HUES64 (cell line): ENCODE results near the gene GGTLC2.
"Not testable (repeated sequence)": the region's sequence is repeated elsewhere in the genome, so short reads cannot be mapped to it uniquely, and the experiment has no call there.

Experiments used
- H3K27ac ChIP-seq: 2 replicates; pipeline ENCODE4 v1.7.0; 2013; ENCODE audit warnings: low read depth, low read length, inconsistent platforms
- H3K27me3 ChIP-seq: 2 replicates; pipeline ENCODE4 v1.6.1; 2013; ENCODE audit warnings: mild to moderate bottlenecking, low read length; ENCODE audit not compliant: insufficient read depth
- H3K36me3 ChIP-seq: 2 replicates; pipeline ENCODE4 v1.6.1; 2013; ENCODE audit warnings: mild to moderate bottlenecking, low read length; ENCODE audit not compliant: insufficient read depth
- H3K4me1 ChIP-seq: 2 replicates; pipeline ENCODE4 v1.6.1; 2013; ENCODE audit warnings: mild to moderate bottlenecking, low read length, moderate library complexity; ENCODE audit not compliant: insufficient read depth
- H3K4me3 ChIP-seq: 2 replicates; pipeline ENCODE4 v1.5.1; 2013; ENCODE audit warnings: mild to moderate bottlenecking, low read length, moderate library complexity
- H3K9ac ChIP-seq: 2 replicates; pipeline ENCODE4 v1.6.1; 2013; ENCODE audit warnings: mild to moderate bottlenecking, low read depth, low read length
- H3K9me3 ChIP-seq: 2 replicates; pipeline ENCODE4 v1.6.1; 2013; ENCODE audit warnings: low read depth, low read length; ENCODE audit not compliant: insufficient read depth
- WGBS: fragments of 150-250, 120-280 bp; methylation state at CpG from one replicate; pipeline ENCODE4 v1.1.7; 2013; ENCODE audit warnings: missing lambda C conversion rate; 5-methylcytosine and 5-hydroxymethylcytosine counted together

Gene GGTLC2

DNA sequence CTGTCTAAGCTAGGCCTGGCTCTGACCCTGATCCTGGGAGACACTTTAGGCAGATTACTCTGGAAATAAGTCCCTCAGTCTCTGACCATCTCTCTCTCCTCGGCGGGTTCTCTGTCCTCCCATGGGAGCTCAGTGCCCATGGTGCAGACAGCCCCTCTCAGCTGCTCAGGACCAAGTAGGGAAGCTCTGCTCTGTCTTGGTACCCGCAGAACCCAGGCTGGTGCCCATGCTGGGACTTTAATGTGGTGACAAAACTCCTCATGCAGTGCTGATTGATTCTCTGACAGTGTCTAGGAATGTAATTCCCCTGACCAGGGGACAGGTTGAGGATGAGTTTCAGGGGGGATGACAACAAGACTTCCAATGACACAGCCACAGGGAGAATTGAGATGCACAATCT lies 30.3 kb upstream of the GGTLC2 start:
- Histone ChIP-seq H3K27me3 (peaks cover 82% of the 10 kb centered on the region), H3K9ac (no peak overlapping the region), H3K4me1 (no peaks in the 10 kb centered on the region), H3K36me3 (no peaks in the 10 kb centered on the region), H3K27ac (no peak overlapping the region), H3K9me3 (no peaks in the 10 kb centered on the region), H3K4me3 (no peak overlapping the region)
- 76% methylated on average over 3 of the region's 3 CpGs for WGBS

- H3K27me3 ChIP-seq, result peaks cover 75% of the 10 kb centered on the region
- no peaks in the 10 kb centered on the region for H3K9me3 ChIP-seq
- H3K4me3 ChIP-seq, result no peak overlapping the region
- no peak overlapping the region for H3K9ac ChIP-seq
- no peaks in the 10 kb centered on the region for H3K4me1 ChIP-seq
- no peak overlapping the region for H3K27ac ChIP-seq
- WGBS, result 79% methylated on average over 5 of the region's 5 CpGs
- no peaks in the 10 kb centered on the region for H3K36me3 ChIP-seq
Observed at GRCh38 chr22:22616636-22617035, 27.8 kb upstream of the GGTLC2 start.

DNA sequence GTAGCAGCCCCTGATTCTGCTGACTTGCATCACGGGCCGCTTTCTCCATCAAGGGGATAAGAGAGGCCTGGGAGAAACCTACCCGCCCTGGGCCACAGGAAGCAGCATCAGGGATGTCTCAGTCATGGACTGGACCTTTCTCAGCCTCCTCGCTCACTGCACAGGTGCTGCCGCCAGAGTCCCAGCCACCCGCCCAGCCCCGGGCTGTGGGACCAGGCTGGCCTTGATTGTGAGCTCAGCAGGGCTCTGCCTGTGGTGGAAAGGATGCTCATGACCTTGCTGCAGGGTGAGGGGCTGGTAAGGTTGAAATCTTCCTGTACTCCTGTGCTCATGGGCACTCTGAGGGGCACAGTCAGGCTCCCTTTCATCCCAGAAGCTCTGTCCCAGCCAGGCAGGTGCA lies 26.0 kb upstream of the GGTLC2 start:
- Histone ChIP-seq H3K27ac (no peak overlapping the region), H3K4me1 (no peaks in the 10 kb centered on the region), H3K36me3 (no peaks in the 10 kb centered on the region), H3K27me3 (peaks cover 57% of the 10 kb centered on the region), H3K9ac (no peak overlapping the region), H3K9me3 (no peaks in the 10 kb centered on the region), H3K4me3 (no peak overlapping the region)
- WGBS, result 93% methylated on average over 7 of the region's 7 CpGs

DNA sequence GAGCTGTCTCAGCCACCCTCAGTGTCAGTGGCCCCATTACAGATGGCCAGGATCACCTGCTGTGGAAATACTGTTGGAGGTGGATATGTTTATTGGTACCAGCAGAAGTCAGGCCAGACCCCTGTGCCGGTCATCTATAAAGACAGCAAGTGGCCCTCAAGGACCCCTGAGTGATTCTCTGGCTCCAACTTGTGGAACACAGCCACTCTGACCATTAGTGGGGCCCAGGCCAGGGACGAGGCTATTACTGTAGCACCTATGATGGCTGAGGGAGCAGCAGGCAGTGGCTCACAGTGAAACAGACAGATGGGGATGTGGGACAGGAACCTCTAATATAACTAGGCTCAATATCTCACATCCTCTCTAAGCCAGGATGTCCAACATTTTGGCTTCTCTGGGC lies 25.5 kb upstream of the GGTLC2 start:
- Histone ChIP-seq H3K9ac (no peak overlapping the region), H3K36me3 (no peaks in the 10 kb centered on the region), H3K4me3 (no peak overlapping the region), H3K27ac (no peak overlapping the region), H3K27me3 (peaks cover 53% of the 10 kb centered on the region), H3K4me1 (no peaks in the 10 kb centered on the region), H3K9me3 (no peaks in the 10 kb centered on the region)
- 94% methylated on average over 2 of the region's 2 CpGs for WGBS

DNA sequence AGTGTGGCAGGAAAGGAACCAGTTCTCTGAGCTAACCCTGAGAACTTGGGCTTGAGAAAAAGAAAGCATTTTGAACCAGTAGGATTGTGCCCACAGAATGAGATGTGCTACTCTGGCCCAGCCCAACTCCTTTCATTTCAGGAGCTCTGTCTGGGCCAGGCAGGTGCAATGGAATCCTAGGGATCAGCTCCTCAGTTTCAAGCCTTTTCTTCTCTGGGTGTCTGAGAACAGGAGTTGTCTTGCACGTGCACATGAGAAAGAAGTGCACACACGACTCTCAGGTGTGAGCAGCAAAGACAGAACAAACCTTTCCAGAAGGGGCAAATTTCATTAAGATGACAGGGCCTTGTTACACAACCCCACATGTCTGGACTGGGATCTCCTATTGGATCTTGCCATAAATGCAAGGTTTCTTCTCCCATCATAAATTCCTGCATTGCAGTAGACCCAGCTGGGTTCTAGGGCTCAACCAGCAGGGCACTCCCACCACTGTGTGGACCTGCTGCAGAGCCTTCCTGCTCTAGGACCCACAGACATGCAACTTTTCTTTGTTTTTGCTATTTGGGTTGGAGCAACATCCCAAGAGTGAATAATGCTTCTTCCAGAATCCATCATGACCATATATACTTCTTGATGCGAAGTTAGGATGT lies 24.5 kb upstream of the GGTLC2 start:
- Histone ChIP-seq H3K27ac (no peak overlapping the region), H3K9ac (no peak overlapping the region), H3K27me3 (peaks cover 44% of the 10 kb centered on the region), H3K4me3 (no peak overlapping the region), H3K4me1 (no peaks in the 10 kb centered on the region), H3K36me3 (no peaks in the 10 kb centered on the region), H3K9me3 (no peaks in the 10 kb centered on the region)
- 80% methylated on average over 2 of the region's 3 CpGs for WGBS

- H3K9me3 ChIP-seq, H3K4me1 ChIP-seq, H3K4me3 ChIP-seq, H3K36me3 ChIP-seq, H3K27ac ChIP-seq, H3K27me3 ChIP-seq, H3K9ac ChIP-seq: not testable (repeated sequence)
- WGBS, result 92% methylated on average over 7 of the region's 18 CpGs
Observed at GRCh38 chr22:22628546-22629495, 15.6 kb upstream of the GGTLC2 start.

- H3K27ac ChIP-seq, H3K4me3 ChIP-seq, H3K9ac ChIP-seq, H3K27me3 ChIP-seq, H3K9me3 ChIP-seq, H3K4me1 ChIP-seq, H3K36me3 ChIP-seq: not testable (repeated sequence)
- WGBS, result 82% methylated on average over 6 of the region's 7 CpGs
Observed at GRCh38 chr22:22631223-22631652, 13.2 kb upstream of the GGTLC2 start.

DNA sequence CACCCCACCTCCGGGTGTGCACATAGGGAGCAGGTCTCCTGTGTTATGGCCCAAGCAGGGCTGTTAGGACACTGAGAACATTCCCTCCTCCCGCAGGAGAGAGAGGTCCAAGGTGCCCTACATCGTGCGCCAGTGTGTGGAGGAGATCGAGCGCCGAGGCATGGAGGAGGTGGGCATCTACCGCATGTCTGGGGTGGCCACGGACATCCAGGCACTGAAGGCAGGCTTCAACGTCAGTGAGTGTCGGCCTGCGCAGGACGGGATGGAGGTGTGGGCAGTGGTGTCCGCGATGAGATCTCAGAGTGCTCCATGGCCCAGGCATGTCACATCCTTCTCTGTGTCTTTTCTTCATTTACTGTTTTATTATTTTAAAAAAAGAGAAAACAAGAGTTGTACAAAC lies 12.2 kb upstream of the GGTLC2 start:
- not testable (repeated sequence) for H3K4me1 ChIP-seq, H3K9ac ChIP-seq, H3K36me3 ChIP-seq, H3K9me3 ChIP-seq, H3K4me3 ChIP-seq, H3K27me3 ChIP-seq, H3K27ac ChIP-seq
- 97% methylated on average over 7 of the region's 15 CpGs for WGBS

GRCh38 chr22:22633533-22633932 lies 10.9 kb upstream of the GGTLC2 start:
- H3K9ac ChIP-seq, H3K27ac ChIP-seq, H3K36me3 ChIP-seq, H3K9me3 ChIP-seq, H3K27me3 ChIP-seq, H3K4me3 ChIP-seq, H3K4me1 ChIP-seq: not testable (repeated sequence)
- 93% methylated on average over 13 of the region's 14 CpGs for WGBS

DNA sequence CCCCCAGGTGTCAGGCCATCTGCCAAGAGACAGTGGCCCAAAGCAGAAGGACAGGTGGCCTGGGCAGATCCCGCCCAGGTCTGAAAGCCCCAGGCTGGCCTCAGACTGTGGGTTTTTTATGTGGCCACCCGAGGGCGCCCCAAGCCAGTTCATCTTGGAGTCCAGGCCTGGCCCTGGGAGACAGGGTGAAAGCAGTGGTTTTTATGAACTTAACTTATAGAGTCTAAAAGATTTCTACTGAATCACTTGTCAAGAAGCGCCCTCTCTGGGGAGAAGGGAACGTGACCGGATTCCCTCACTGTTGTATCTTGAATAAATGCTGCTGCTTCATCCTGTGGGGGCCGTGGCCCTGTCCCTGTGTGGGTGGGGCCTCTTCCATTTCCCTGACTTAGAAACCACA lies 8.2 kb upstream of the GGTLC2 start:
- not testable (repeated sequence) for H3K9me3 ChIP-seq, H3K9ac ChIP-seq, H3K4me3 ChIP-seq, H3K27ac ChIP-seq, H3K4me1 ChIP-seq, H3K27me3 ChIP-seq, H3K36me3 ChIP-seq
- no CpG with 5 or more reads among the region's 7 CpGs for WGBS

GRCh38 chr22:22638313-22638712 lies 6.1 kb upstream of the GGTLC2 start:
- H3K4me3 ChIP-seq, H3K4me1 ChIP-seq, H3K27me3 ChIP-seq, H3K27ac ChIP-seq, H3K36me3 ChIP-seq, H3K9ac ChIP-seq, H3K9me3 ChIP-seq: not testable (repeated sequence)
- WGBS, result 47% methylated on average over 4 of the region's 17 CpGs
